ENCODE results near the gene MPP7. TPM values are rescaled to one million over a fixed set of nuclear protein-coding genes. Genes with fewer than 3 reads are reported as not detected.

Gene MPP7
- total RNA-seq, 1 experiment from 2014 or later = 0.55 TPM

DNA sequence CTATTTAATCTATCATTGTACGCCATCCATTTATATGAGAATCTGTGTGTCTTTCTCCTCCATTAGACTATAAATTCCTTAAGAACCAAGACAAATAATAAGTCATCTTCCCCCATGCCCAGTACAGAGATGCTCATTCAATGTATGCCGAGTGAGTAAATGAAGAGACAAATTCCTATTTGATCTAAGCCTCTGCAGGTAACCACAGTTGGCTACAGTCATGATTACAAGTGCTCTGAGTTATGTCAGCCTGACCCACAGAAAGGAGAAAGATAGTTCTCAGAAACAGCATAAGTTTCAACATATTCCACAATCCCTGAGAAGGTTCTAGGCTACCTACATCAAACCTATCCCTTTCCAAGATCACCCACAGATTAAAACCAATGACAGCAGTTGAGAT lies 46.1 kb downstream of the MPP7 start:
- no peak overlapping the region for H3K27ac ChIP-seq
- POLR2A ChIA-PET (ENCODE audit: unreplicated experiment) = no interaction called here

DNA sequence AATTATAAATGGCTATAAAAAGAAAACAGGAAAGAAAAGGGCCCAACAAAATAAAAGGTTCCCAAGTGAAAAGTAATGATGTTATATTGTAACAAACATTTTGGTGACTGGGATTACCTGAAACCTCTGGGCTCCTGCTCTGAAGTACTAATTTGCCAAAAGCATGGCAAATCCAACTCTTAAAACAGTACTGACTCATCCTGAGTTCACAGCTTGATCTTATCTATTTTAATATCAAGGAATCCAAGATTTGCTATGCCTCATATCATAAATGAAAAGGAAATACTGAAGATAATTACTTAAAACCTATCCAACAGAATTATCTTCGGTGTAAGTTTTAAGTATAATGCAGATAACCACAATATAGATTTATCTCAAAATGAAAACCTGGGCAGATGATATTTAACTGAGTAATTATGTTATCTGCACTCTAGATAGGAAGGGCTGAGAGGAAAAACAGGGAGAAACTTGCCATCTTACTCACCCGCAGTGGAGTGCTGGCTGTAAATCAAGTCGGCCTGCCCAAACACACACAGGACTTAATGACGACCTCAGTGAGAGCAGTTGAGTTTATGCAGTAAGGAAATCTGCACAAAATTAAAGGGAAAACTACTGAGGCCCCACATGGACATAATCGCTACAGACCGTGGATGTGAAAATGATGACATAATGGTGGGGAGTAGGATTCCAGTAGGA lies 48.4 kb downstream of the MPP7 start:
- ChIA-PET CTCF (interaction anchor here (0.6 kb wide), 1 partner anchor 52 kb away, joined by 3 read pairs; no protein-coding TSS in a partner anchor), POLR2A (ENCODE audit: unreplicated experiment) (no interaction called here)
- Histone ChIP-seq H3K4me2 (no peak overlapping the region), H2AFZ (no peak overlapping the region), H3F3A (ENCODE audit: insufficient read depth, low read depth) (no peaks in the 10 kb centered on the region), H3K79me2 (ENCODE audit: low read depth) (no peaks in the 10 kb centered on the region), H3K27ac (no peak overlapping the region), H3K4me3 (no peak overlapping the region), H3K4me1 (replicated peaks; ENCODE audit: insufficient read depth) (no peaks in the 10 kb centered on the region), H3K27me3 (ENCODE audit: insufficient read depth, low read depth) (peaks cover 16% of the 10 kb centered on the region; the same call in 1 of the 2 replicates), H3K9me2 (ENCODE audit: insufficient read depth) (no peaks in the 10 kb centered on the region), H3K36me3 (ENCODE audit: low read depth) (no peaks in the 10 kb centered on the region), H3K9me3 (ENCODE audit: insufficient read depth, low read depth) (no peaks in the 10 kb centered on the region), H4K20me1 (ENCODE audit: insufficient read depth) (no peaks in the 10 kb centered on the region)
- TF ChIP-seq EZH2 (IDR thresholded peaks at IDR 0.05; ENCODE audit: low read depth) = no peak
- TF ChIP-seq, protein P1, sequence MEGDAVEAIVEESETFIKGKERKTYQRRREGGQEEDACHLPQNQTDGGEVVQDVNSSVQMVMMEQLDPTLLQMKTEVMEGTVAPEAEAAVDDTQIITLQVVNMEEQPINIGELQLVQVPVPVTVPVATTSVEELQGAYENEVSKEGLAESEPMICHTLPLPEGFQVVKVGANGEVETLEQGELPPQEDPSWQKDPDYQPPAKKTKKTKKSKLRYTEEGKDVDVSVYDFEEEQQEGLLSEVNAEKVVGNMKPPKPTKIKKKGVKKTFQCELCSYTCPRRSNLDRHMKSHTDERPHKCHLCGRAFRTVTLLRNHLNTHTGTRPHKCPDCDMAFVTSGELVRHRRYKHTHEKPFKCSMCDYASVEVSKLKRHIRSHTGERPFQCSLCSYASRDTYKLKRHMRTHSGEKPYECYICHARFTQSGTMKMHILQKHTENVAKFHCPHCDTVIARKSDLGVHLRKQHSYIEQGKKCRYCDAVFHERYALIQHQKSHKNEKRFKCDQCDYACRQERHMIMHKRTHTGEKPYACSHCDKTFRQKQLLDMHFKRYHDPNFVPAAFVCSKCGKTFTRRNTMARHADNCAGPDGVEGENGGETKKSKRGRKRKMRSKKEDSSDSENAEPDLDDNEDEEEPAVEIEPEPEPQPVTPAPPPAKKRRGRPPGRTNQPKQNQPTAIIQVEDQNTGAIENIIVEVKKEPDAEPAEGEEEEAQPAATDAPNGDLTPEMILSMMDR (conservative IDR thresholded peaks at IDR 0.05) = no peak
- DNase-seq = no peak
- BruUV-seq (replicated peaks) = no TSS peak
- intact Hi-C loops (cut with micrococcal nuclease; ENCODE audit: unreplicated experiment) = loop anchor here (5.0 kb wide), 1 partner anchor 128 kb away; no protein-coding TSS in a partner anchor

More for the DNA sequence above, 46.1 kb downstream of the MPP7 start:
- Histone ChIP-seq H3K9me2 (ENCODE audit: insufficient read depth) (no peaks in the 10 kb centered on the region), H2AFZ (no peak overlapping the region), H4K20me1 (ENCODE audit: insufficient read depth) (no peaks in the 10 kb centered on the region), H3K36me3 (ENCODE audit: low read depth) (no peaks in the 10 kb centered on the region), H3K4me2 (no peak overlapping the region), H3K4me1 (replicated peaks; ENCODE audit: insufficient read depth) (no peaks in the 10 kb centered on the region), H3F3A (ENCODE audit: insufficient read depth, low read depth) (no peaks in the 10 kb centered on the region), H3K79me2 (ENCODE audit: low read depth) (no peaks in the 10 kb centered on the region), H3K4me3 (no peak overlapping the region), H3K27me3 (ENCODE audit: insufficient read depth, low read depth) (peaks cover 15% of the 10 kb centered on the region; the same call in 1 of the 2 replicates), H3K9me3 (ENCODE audit: insufficient read depth, low read depth) (no peaks in the 10 kb centered on the region)
- BruUV-seq (replicated peaks) = no TSS peak
- CTCF ChIA-PET = no interaction called here
- intact Hi-C loops (cut with micrococcal nuclease; ENCODE audit: unreplicated experiment) = no loop called here
- no peak for DNase-seq
- TF ChIP-seq, protein P1 (conservative IDR thresholded peaks at IDR 0.05) = no peak
- TF ChIP-seq EZH2 (IDR thresholded peaks at IDR 0.05; ENCODE audit: low read depth) = no peak

GRCh38 chr10:28253169-28253785 lies 49.6 kb downstream of the MPP7 start:
- intact Hi-C loops (cut with micrococcal nuclease; ENCODE audit: unreplicated experiment) = loop anchor here (5.0 kb wide), 1 partner anchor 129 kb away; no protein-coding TSS in a partner anchor
- no peaks in the 10 kb centered on the region for H3K4me1 ChIP-seq (replicated peaks; ENCODE audit: insufficient read depth)
- BruUV-seq (replicated peaks) = no TSS peak

More at GRCh38 chr10:28253169-28253785, 49.6 kb downstream of the MPP7 start:
- no peaks in the 10 kb centered on the region for H3K9me3 ChIP-seq (ENCODE audit: insufficient read depth, low read depth)
- no peak overlapping the region for H3K27ac ChIP-seq
- H3K79me2 ChIP-seq (ENCODE audit: low read depth) = no peaks in the 10 kb centered on the region
- TF ChIP-seq EZH2 (IDR thresholded peaks at IDR 0.05; ENCODE audit: low read depth) = no peak
- TF ChIP-seq, protein P1 (conservative IDR thresholded peaks at IDR 0.05) = no peak
- DNase-seq = no peak
- no peaks in the 10 kb centered on the region for H4K20me1 ChIP-seq (ENCODE audit: insufficient read depth)
- no peak overlapping the region for H2AFZ ChIP-seq
- ChIA-PET CTCF (no interaction called here), POLR2A (ENCODE audit: unreplicated experiment) (no interaction called here)
- no peak overlapping the region for H3K4me3 ChIP-seq
- no peak overlapping the region for H3K4me2 ChIP-seq
- H3K36me3 ChIP-seq (ENCODE audit: low read depth) = no peaks in the 10 kb centered on the region
- no peaks in the 10 kb centered on the region for H3F3A ChIP-seq (ENCODE audit: insufficient read depth, low read depth)
- no peaks in the 10 kb centered on the region for H3K9me2 ChIP-seq (ENCODE audit: insufficient read depth)
- peaks cover 21% of the 10 kb centered on the region for H3K27me3 ChIP-seq (ENCODE audit: insufficient read depth, low read depth)

Small RNAs within 50 kb of the gene (microRNA-seq; reads per million reads assigned to microRNA genes)
- not detected for gene MIR8086 (ENCODE audit: borderline number of aligned reads, borderline replicate concordance)

Other genes with a start within 250 kb of the MPP7 start
- gene WAC, start 230.1 kb upstream of the MPP7 start, total RNA-seq (2021) = 67.1 and 93.9 TPM in 2 replicates

Measured in PC-9 (cell line).